Activated naive CD8-positive, alpha-beta T cell (primary cell): ENCODE measurements around the gene MYBPH.

Source experiments
- H3K27ac Mint-ChIP-seq: one replicate; pipeline ENCODE4 v1.8.0; 2021; ENCODE audit warnings: mixed read lengths
- H3K27me3 Mint-ChIP-seq: one replicate; pipeline ENCODE4 v1.8.0; 2021; ENCODE audit warnings: mixed read lengths
- H3K36me3 Mint-ChIP-seq: one replicate; pipeline ENCODE4 v1.8.0; 2021; ENCODE audit warnings: mixed read lengths
- H3K4me1 Mint-ChIP-seq: one replicate; pipeline ENCODE4 v1.8.0; 2021; ENCODE audit warnings: low read depth, mixed read lengths
- H3K4me3 Mint-ChIP-seq: one replicate; pipeline ENCODE4 v1.8.0; 2021; ENCODE audit warnings: mild to moderate bottlenecking, mixed read lengths
- H3K9me3 Mint-ChIP-seq: one replicate; pipeline ENCODE4 v1.8.0; 2021; ENCODE audit warnings: low read depth, mixed read lengths

MYBPH gene

GRCh38 chr1:203208181-203208580 lies 32.6 kb upstream of the MYBPH start:
- H3K4me3 Mint-ChIP-seq = no peak overlapping the region
- H3K27me3 Mint-ChIP-seq = peaks cover 2% of the 10 kb centered on the region
- no peaks in the 10 kb centered on the region for H3K9me3 Mint-ChIP-seq
- no peaks in the 10 kb centered on the region for H3K36me3 Mint-ChIP-seq
- H3K4me1 Mint-ChIP-seq = no peaks in the 10 kb centered on the region
- no peak overlapping the region for H3K27ac Mint-ChIP-seq

GRCh38 chr1:203207751-203208150 lies 32.1 kb upstream of the MYBPH start:
- Mint-ChIP-seq H3K27me3 (peaks cover 2% of the 10 kb centered on the region), H3K36me3 (no peaks in the 10 kb centered on the region), H3K4me1 (no peaks in the 10 kb centered on the region), H3K27ac (no peak overlapping the region), H3K4me3 (no peak overlapping the region), H3K9me3 (no peaks in the 10 kb centered on the region)

GRCh38 chr1:203206129-203206687 lies 30.6 kb upstream of the MYBPH start:
- Mint-ChIP-seq H3K4me3 (no peak overlapping the region), H3K27ac (no peak overlapping the region)

GRCh38 chr1:203204756-203205155 lies 29.1 kb upstream of the MYBPH start:
- Mint-ChIP-seq H3K36me3 (no peaks in the 10 kb centered on the region), H3K4me3 (no peak overlapping the region), H3K27me3 (peaks cover 4% of the 10 kb centered on the region), H3K4me1 (no peaks in the 10 kb centered on the region), H3K27ac (no peak overlapping the region), H3K9me3 (no peaks in the 10 kb centered on the region)

More at GRCh38 chr1:203206129-203206687, 30.6 kb upstream of the MYBPH start:
- Mint-ChIP-seq H3K27me3 (peaks cover 2% of the 10 kb centered on the region), H3K9me3 (no peaks in the 10 kb centered on the region), H3K36me3 (no peaks in the 10 kb centered on the region), H3K4me1 (no peaks in the 10 kb centered on the region)

- Mint-ChIP-seq H3K36me3 (no peaks in the 10 kb centered on the region), H3K27me3 (peaks cover 4% of the 10 kb centered on the region), H3K4me3 (no peak overlapping the region), H3K4me1 (no peaks in the 10 kb centered on the region), H3K9me3 (no peaks in the 10 kb centered on the region), H3K27ac (no peak overlapping the region)
Measured at GRCh38 chr1:203202431-203203245, 27.0 kb upstream of the MYBPH start.

GRCh38 chr1:203201516-203202205 lies 26.0 kb upstream of the MYBPH start:
- Mint-ChIP-seq H3K36me3 (no peaks in the 10 kb centered on the region), H3K4me3 (no peak overlapping the region), H3K27ac (no peak overlapping the region), H3K9me3 (no peaks in the 10 kb centered on the region), H3K27me3 (peaks cover 8% of the 10 kb centered on the region), H3K4me1 (no peaks in the 10 kb centered on the region)

GRCh38 chr1:203200916-203201315 lies 25.3 kb upstream of the MYBPH start:
- Mint-ChIP-seq H3K36me3 (no peaks in the 10 kb centered on the region), H3K9me3 (no peaks in the 10 kb centered on the region)

GRCh38 chr1:203199816-203200571 lies 24.4 kb upstream of the MYBPH start:
- Mint-ChIP-seq H3K9me3 (no peaks in the 10 kb centered on the region), H3K27ac (no peak overlapping the region), H3K4me3 (no peak overlapping the region), H3K4me1 (no peaks in the 10 kb centered on the region), H3K27me3 (peaks cover 8% of the 10 kb centered on the region), H3K36me3 (no peaks in the 10 kb centered on the region)

More at GRCh38 chr1:203200916-203201315, 25.3 kb upstream of the MYBPH start:
- Mint-ChIP-seq H3K4me1 (no peaks in the 10 kb centered on the region), H3K27ac (no peak overlapping the region), H3K27me3 (peaks cover 8% of the 10 kb centered on the region), H3K4me3 (no peak overlapping the region)

GRCh38 chr1:203199481-203199815 lies 23.8 kb upstream of the MYBPH start:
- Mint-ChIP-seq H3K36me3 (no peaks in the 10 kb centered on the region), H3K27me3 (peaks cover 7% of the 10 kb centered on the region), H3K9me3 (no peaks in the 10 kb centered on the region), H3K4me3 (no peak overlapping the region), H3K27ac (no peak overlapping the region), H3K4me1 (no peaks in the 10 kb centered on the region)

- no peaks in the 10 kb centered on the region for H3K36me3 Mint-ChIP-seq
- no peak overlapping the region for H3K27ac Mint-ChIP-seq
- no peaks in the 10 kb centered on the region for H3K9me3 Mint-ChIP-seq
- no peaks in the 10 kb centered on the region for H3K4me1 Mint-ChIP-seq
- peaks cover 6% of the 10 kb centered on the region for H3K27me3 Mint-ChIP-seq
- H3K4me3 Mint-ChIP-seq = no peak overlapping the region
Measured at GRCh38 chr1:203199002-203199401, 23.4 kb upstream of the MYBPH start.

GRCh38 chr1:203197625-203198024 lies 22.0 kb upstream of the MYBPH start:
- no peaks in the 10 kb centered on the region for H3K4me1 Mint-ChIP-seq
- no peak overlapping the region for H3K27ac Mint-ChIP-seq
- H3K4me3 Mint-ChIP-seq = no peak overlapping the region
- H3K36me3 Mint-ChIP-seq = no peaks in the 10 kb centered on the region
- H3K9me3 Mint-ChIP-seq = no peaks in the 10 kb centered on the region
- H3K27me3 Mint-ChIP-seq = peaks cover 6% of the 10 kb centered on the region

- H3K27me3 Mint-ChIP-seq = peaks cover 6% of the 10 kb centered on the region
- H3K9me3 Mint-ChIP-seq = no peaks in the 10 kb centered on the region
- H3K27ac Mint-ChIP-seq = no peak overlapping the region
- H3K36me3 Mint-ChIP-seq = no peaks in the 10 kb centered on the region
- H3K4me1 Mint-ChIP-seq = no peaks in the 10 kb centered on the region
- H3K4me3 Mint-ChIP-seq = no peak overlapping the region
Measured at GRCh38 chr1:203196371-203196770, 20.7 kb upstream of the MYBPH start.

GRCh38 chr1:203190949-203191348 lies 15.3 kb upstream of the MYBPH start:
- Mint-ChIP-seq H3K9me3 (no peaks in the 10 kb centered on the region), H3K27ac (no peak overlapping the region), H3K36me3 (no peaks in the 10 kb centered on the region), H3K4me1 (peaks cover 3% of the 10 kb centered on the region), H3K27me3 (no peaks in the 10 kb centered on the region), H3K4me3 (no peak overlapping the region)

- H3K27me3 Mint-ChIP-seq = no peaks in the 10 kb centered on the region
- no peak overlapping the region for H3K4me3 Mint-ChIP-seq
- H3K4me1 Mint-ChIP-seq = peaks cover 3% of the 10 kb centered on the region
- no peaks in the 10 kb centered on the region for H3K9me3 Mint-ChIP-seq
- H3K36me3 Mint-ChIP-seq = no peaks in the 10 kb centered on the region
- H3K27ac Mint-ChIP-seq = no peak overlapping the region
Measured at GRCh38 chr1:203189951-203190352, 14.3 kb upstream of the MYBPH start.

GRCh38 chr1:203188686-203189232 lies 13.1 kb upstream of the MYBPH start:
- H3K27ac Mint-ChIP-seq = no peak overlapping the region
- H3K4me3 Mint-ChIP-seq = no peak overlapping the region
- H3K36me3 Mint-ChIP-seq = no peaks in the 10 kb centered on the region
- H3K9me3 Mint-ChIP-seq = no peaks in the 10 kb centered on the region
- H3K27me3 Mint-ChIP-seq = no peaks in the 10 kb centered on the region
- H3K4me1 Mint-ChIP-seq = peaks cover 3% of the 10 kb centered on the region
